Mesendoderm (in vitro differentiated cells): ENCODE data around the gene AKT1.

ENCODE experiments used
- DNase-seq: peaks from one replicate; pipeline ENCODE4 v3.0.0; 2013
- H2AK5ac ChIP-seq: 2 replicates; pipeline ENCODE4 v1.6.1; 2013; ENCODE audit warnings: low read length, inconsistent platforms
- H2BK120ac ChIP-seq: 2 replicates; pipeline ENCODE4 v1.6.1; 2013; ENCODE audit warnings: low read depth, mild to moderate bottlenecking, low read length, moderate library complexity, mixed read lengths
- H2BK15ac ChIP-seq: replicated peaks from 2 replicates; pipeline ENCODE4 v1.6.1; 2013; ENCODE audit warnings: low read depth, mild to moderate bottlenecking, moderate library complexity
- H2BK5ac ChIP-seq: 2 replicates; pipeline ENCODE4 v1.6.1; 2013; ENCODE audit warnings: low read length, inconsistent platforms
- H3K18ac ChIP-seq: 2 replicates; pipeline ENCODE4 v1.6.1; 2013; ENCODE audit warnings: mild to moderate bottlenecking, low read length, mixed read lengths
- H3K23ac ChIP-seq: one replicate; pipeline ENCODE4 v1.6.1; 2013; ENCODE audit warnings: low read length
- H3K27ac ChIP-seq: 2 replicates; pipeline ENCODE4 v1.5.1; 2013; ENCODE audit warnings: low read depth, mild to moderate bottlenecking, inconsistent platforms, low read length, moderate library complexity
- H3K27me3 ChIP-seq: 2 replicates; pipeline ENCODE4 v1.6.1; 2013; ENCODE audit warnings: low read length, control low read depth, mild to moderate bottlenecking, inconsistent platforms; ENCODE audit not compliant: insufficient read depth, poor library complexity
- H3K36me3 ChIP-seq: 2 replicates; pipeline ENCODE4 v1.6.1; 2013; ENCODE audit warnings: low read length, inconsistent platforms; ENCODE audit not compliant: control insufficient read depth, insufficient read depth
- H3K4ac ChIP-seq: one replicate; pipeline ENCODE4 v1.6.1; 2013; ENCODE audit warnings: low read depth, mild to moderate bottlenecking, low read length, moderate library complexity
- H3K4me1 ChIP-seq: 2 replicates; pipeline ENCODE4 v1.6.1; 2013; ENCODE audit warnings: low read depth, low read length, inconsistent platforms; ENCODE audit not compliant: control insufficient read depth
- H3K4me2 ChIP-seq: 2 replicates; pipeline ENCODE4 v1.6.1; 2013; ENCODE audit warnings: low read length
- H3K4me3 ChIP-seq: 2 replicates; pipeline ENCODE4 v1.5.1; 2013; ENCODE audit warnings: mild to moderate bottlenecking, low read length
- H3K56ac ChIP-seq: one replicate; pipeline ENCODE4 v1.6.1; 2013; ENCODE audit warnings: low read length
- H3K79me1 ChIP-seq: 2 replicates; pipeline ENCODE4 v1.6.1; 2013; ENCODE audit warnings: low read length, inconsistent platforms
- H3K79me2 ChIP-seq: 2 replicates; pipeline ENCODE4 v1.6.1; 2013; ENCODE audit warnings: mild to moderate bottlenecking, low read length; ENCODE audit not compliant: control insufficient read depth, insufficient read depth
- H3K9ac ChIP-seq: 2 replicates; pipeline ENCODE4 v1.6.1; 2013; ENCODE audit warnings: low read length, inconsistent platforms
- H4K5ac ChIP-seq: one replicate; pipeline ENCODE4 v1.6.1; 2013; ENCODE audit warnings: low read length
- H4K8ac ChIP-seq: one replicate; pipeline ENCODE4 v1.6.1; 2013; ENCODE audit warnings: low read depth, mild to moderate bottlenecking, control low read depth, low read length, moderate library complexity
- WGBS: extraction: QIAGEN DNeasy Blood & Tissue Kit; methylation state at CpG from one replicate; pipeline ENCODE4 v1.1.7; 2013; ENCODE audit warnings: low lambda C conversion rate, missing lambda C conversion rate; ENCODE audit not compliant: insufficient coverage; ENCODE audit errors: extremely low coverage; 5-methylcytosine and 5-hydroxymethylcytosine counted together

Gene AKT1

GRCh38 chr14:104743461-104744380 is 51.8 kb downstream of the AKT1 start:
- no peak overlapping the region for H3K27ac ChIP-seq

GRCh38 chr14:104742586-104743455 is 52.7 kb downstream of the AKT1 start:
- H4K5ac ChIP-seq = no peak overlapping the region
- no peaks in the 10 kb centered on the region for H3K79me2 ChIP-seq
- H3K27ac ChIP-seq = no peak overlapping the region
- H3K56ac ChIP-seq = no peak overlapping the region
- H3K4me1 ChIP-seq = no peaks in the 10 kb centered on the region
- H2AK5ac ChIP-seq = no peak overlapping the region
- no peaks in the 10 kb centered on the region for H3K27me3 ChIP-seq
- H3K79me1 ChIP-seq = no peaks in the 10 kb centered on the region
- no peak overlapping the region for H3K4me3 ChIP-seq
- H3K4ac ChIP-seq = no peak overlapping the region
- no peak overlapping the region for H2BK120ac ChIP-seq
- no peak overlapping the region for H3K18ac ChIP-seq
- H2BK15ac ChIP-seq = no peak overlapping the region
- no peak overlapping the region for H4K8ac ChIP-seq
- no peak overlapping the region for H3K23ac ChIP-seq
- DNase-seq = no peak
- H3K4me2 ChIP-seq = no peak overlapping the region
- no CpG with 5 or more reads among the region's 32 CpGs for WGBS
- H3K36me3 ChIP-seq = no peaks in the 10 kb centered on the region
- no peak overlapping the region for H2BK5ac ChIP-seq
- no peak overlapping the region for H3K9ac ChIP-seq

More at GRCh38 chr14:104743461-104744380, 51.8 kb downstream of the AKT1 start:
- H3K18ac ChIP-seq = no peak overlapping the region
- H2BK15ac ChIP-seq = no peak overlapping the region
- WGBS = no CpG with 5 or more reads among the region's 28 CpGs
- no peaks in the 10 kb centered on the region for H3K36me3 ChIP-seq
- H3K79me2 ChIP-seq = no peaks in the 10 kb centered on the region
- H4K8ac ChIP-seq = no peak overlapping the region
- H3K9ac ChIP-seq = no peak overlapping the region
- no peak overlapping the region for H3K4me3 ChIP-seq
- no peak for DNase-seq
- H3K23ac ChIP-seq = no peak overlapping the region
- no peaks in the 10 kb centered on the region for H3K79me1 ChIP-seq
- no peak overlapping the region for H3K56ac ChIP-seq
- H3K27me3 ChIP-seq = no peaks in the 10 kb centered on the region
- H3K4me2 ChIP-seq = no peak overlapping the region
- H2BK120ac ChIP-seq = no peak overlapping the region
- H4K5ac ChIP-seq = no peak overlapping the region
- H2AK5ac ChIP-seq = no peak overlapping the region
- no peak overlapping the region for H3K4ac ChIP-seq
- no peak overlapping the region for H2BK5ac ChIP-seq
- H3K4me1 ChIP-seq = no peaks in the 10 kb centered on the region

- Histone ChIP-seq H2BK15ac (no peak overlapping the region), H3K4me2 (no peak overlapping the region), H3K79me2 (no peaks in the 10 kb centered on the region), H2BK120ac (no peak overlapping the region), H3K23ac (no peak overlapping the region), H3K18ac (no peak overlapping the region), H3K79me1 (no peaks in the 10 kb centered on the region), H3K4me3 (no peak overlapping the region), H3K9ac (no peak overlapping the region), H2BK5ac (no peak overlapping the region), H2AK5ac (no peak overlapping the region), H4K5ac (no peak overlapping the region), H4K8ac (no peak overlapping the region), H3K27me3 (no peaks in the 10 kb centered on the region), H3K27ac (no peak overlapping the region), H3K4ac (no peak overlapping the region), H3K36me3 (no peaks in the 10 kb centered on the region), H3K56ac (no peak overlapping the region), H3K4me1 (no peaks in the 10 kb centered on the region)
- no CpG with 5 or more reads among the region's 23 CpGs for WGBS
- no peak for DNase-seq
These were observed 53.7 kb downstream of the AKT1 start for GRCh38 chr14:104741803-104742251.

- Histone ChIP-seq H3K4ac (no peak overlapping the region), H3K4me3 (no peak overlapping the region)
These were observed 54.3 kb downstream of the AKT1 start for GRCh38 chr14:104741108-104741802.

GRCh38 chr14:104739546-104740516 is 55.7 kb downstream of the AKT1 start:
- no peak overlapping the region for H2BK5ac ChIP-seq
- no peak overlapping the region for H3K27ac ChIP-seq
- no peaks in the 10 kb centered on the region for H3K4me1 ChIP-seq
- H2AK5ac ChIP-seq = no peak overlapping the region
- no peaks in the 10 kb centered on the region for H3K27me3 ChIP-seq
- no peaks in the 10 kb centered on the region for H3K79me2 ChIP-seq
- no peaks in the 10 kb centered on the region for H3K79me1 ChIP-seq
- no peak overlapping the region for H4K5ac ChIP-seq
- H3K36me3 ChIP-seq = no peaks in the 10 kb centered on the region
- WGBS = no CpG with 5 or more reads among the region's 29 CpGs
- H4K8ac ChIP-seq = no peak overlapping the region
- no peak for DNase-seq
- no peak overlapping the region for H3K4ac ChIP-seq
- H2BK120ac ChIP-seq = no peak overlapping the region
- H2BK15ac ChIP-seq = no peak overlapping the region
- no peak overlapping the region for H3K18ac ChIP-seq
- H3K56ac ChIP-seq = no peak overlapping the region
- H3K9ac ChIP-seq = no peak overlapping the region
- H3K4me3 ChIP-seq = no peak overlapping the region
- H3K4me2 ChIP-seq = no peak overlapping the region
- no peak overlapping the region for H3K23ac ChIP-seq

More at GRCh38 chr14:104741108-104741802, 54.3 kb downstream of the AKT1 start:
- H3K27ac ChIP-seq = no peak overlapping the region
- no peak overlapping the region for H3K9ac ChIP-seq
- H3K79me1 ChIP-seq = no peaks in the 10 kb centered on the region
- H3K18ac ChIP-seq = no peak overlapping the region
- no peak overlapping the region for H3K56ac ChIP-seq
- no peaks in the 10 kb centered on the region for H3K36me3 ChIP-seq
- H3K27me3 ChIP-seq = no peaks in the 10 kb centered on the region
- no peak overlapping the region for H2BK5ac ChIP-seq
- no peak overlapping the region for H2BK15ac ChIP-seq
- H3K4me1 ChIP-seq = no peaks in the 10 kb centered on the region
- H4K5ac ChIP-seq = no peak overlapping the region
- no peak overlapping the region for H3K4me2 ChIP-seq
- H4K8ac ChIP-seq = no peak overlapping the region
- no peak overlapping the region for H2BK120ac ChIP-seq
- no peak for DNase-seq
- H3K23ac ChIP-seq = no peak overlapping the region
- no CpG with 5 or more reads among the region's 29 CpGs for WGBS
- H3K79me2 ChIP-seq = no peaks in the 10 kb centered on the region
- H2AK5ac ChIP-seq = no peak overlapping the region
